ENCODE results near the gene TNRC18.
A peak's percentile ranks its signal among the peaks of the same experiment; 100 is the strongest.

The TNRC18 gene

DNA sequence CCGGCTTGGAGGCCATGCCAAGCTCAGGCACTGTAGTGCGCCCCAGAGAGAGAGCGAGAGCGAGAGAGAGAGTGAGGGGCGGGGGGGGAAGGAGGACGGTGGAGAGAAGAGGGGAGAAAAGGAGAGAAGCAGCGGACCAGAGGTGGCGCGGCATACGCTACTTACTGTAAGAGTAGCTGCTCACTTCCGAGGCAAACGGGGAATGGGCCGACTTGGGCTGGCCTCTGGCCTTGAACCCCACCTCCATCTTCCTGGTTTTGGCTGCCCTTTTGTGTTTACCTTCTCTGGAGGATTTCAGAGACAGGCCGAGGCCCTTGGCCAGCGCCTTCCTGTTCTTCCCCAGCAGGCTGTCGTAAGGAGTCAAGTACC lies 66.9 kb downstream of the TNRC18 start:
- Histone ChIP-seq H4K8ac (ENCODE audit: low read depth, low read length) (no peak overlapping the region), H3K27ac (ENCODE audit: low read depth, low read length) (no peak overlapping the region), H2BK5ac (ENCODE audit: low read length) (no peak overlapping the region), H2AK5ac (ENCODE audit: low read length) (no peak overlapping the region), H3K18ac (ENCODE audit: low read length) (no peak overlapping the region), H3K4me1 (ENCODE audit: control insufficient read depth, low read depth, low read length) (no peaks in the 10 kb centered on the region), H3K4ac (ENCODE audit: low read depth, low read length) (no peak overlapping the region), H3K36me3 (ENCODE audit: control insufficient read depth, insufficient read depth, low read length) (peaks cover 6% of the 10 kb centered on the region), H4K5ac (ENCODE audit: low read length) (no peak overlapping the region), H3K4me3 (ENCODE audit: low read length) (no peak overlapping the region), H2BK15ac (replicated peaks; ENCODE audit: low read depth) (no peak overlapping the region), H2BK120ac (ENCODE audit: low read depth, low read length) (no peak overlapping the region), H3K9ac (ENCODE audit: low read length) (no peak overlapping the region), H3K79me2 (ENCODE audit: control insufficient read depth, insufficient read depth, low read length) (no peaks in the 10 kb centered on the region), H3K56ac (ENCODE audit: low read length) (no peak overlapping the region), H3K79me1 (ENCODE audit: low read length) (peaks cover 10% of the 10 kb centered on the region), H3K27me3 (ENCODE audit: insufficient read depth, low read length, poor library complexity) (no peaks in the 10 kb centered on the region), H3K23ac (ENCODE audit: low read length) (no peak overlapping the region), H3K4me2 (ENCODE audit: low read length) (no peak overlapping the region)
- no CpG with 5 or more reads among the region's 16 CpGs for WGBS (ENCODE audit: extremely low coverage, insufficient coverage, low lambda C conversion rate)
- no peak for DNase-seq

DNA sequence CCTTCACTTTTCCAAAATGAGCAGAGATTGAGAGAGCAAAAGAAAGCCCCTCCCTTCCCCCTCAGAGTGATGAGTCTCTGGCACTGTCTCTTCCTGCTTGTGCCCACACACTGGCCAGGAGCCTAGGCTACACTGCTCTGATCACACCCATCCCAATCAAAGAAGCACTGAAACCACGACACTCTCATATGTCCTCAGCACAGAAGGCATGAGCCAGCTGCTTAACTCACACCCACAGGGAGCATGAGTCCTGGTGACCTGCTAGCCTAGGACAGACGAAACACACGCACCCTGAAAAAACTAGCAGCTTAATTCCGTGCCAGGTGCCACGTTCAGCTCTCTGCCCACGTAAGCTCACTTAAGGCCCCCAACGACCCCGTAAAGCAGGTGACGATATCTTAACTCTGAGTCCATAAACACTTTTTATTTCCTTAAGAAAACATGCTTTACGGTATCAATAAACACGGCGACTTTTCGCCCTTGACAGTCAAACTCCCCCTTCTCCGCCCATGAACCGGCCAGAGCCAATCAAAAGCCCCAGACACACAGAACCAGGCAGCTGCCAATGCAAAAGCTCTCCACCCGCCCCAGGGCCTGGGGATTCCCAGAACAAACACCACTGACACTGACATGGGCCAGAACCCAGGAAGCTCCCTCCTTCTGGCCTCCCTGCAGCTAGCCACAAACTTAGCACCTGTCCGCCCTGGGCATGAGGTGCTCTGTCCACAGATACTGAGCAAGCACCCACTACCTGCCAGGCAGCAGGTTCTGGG lies 69.0 kb downstream of the TNRC18 start:
- Histone ChIP-seq H3K4me1 (ENCODE audit: control insufficient read depth, low read depth, low read length) (peaks cover 3% of the 10 kb centered on the region), H3K79me1 (ENCODE audit: low read length) (peaks cover 10% of the 10 kb centered on the region), H3K4ac (ENCODE audit: low read depth, low read length) (no peak overlapping the region), H4K8ac (ENCODE audit: low read depth, low read length) (no peak overlapping the region), H2BK5ac (ENCODE audit: low read length) (no peak overlapping the region), H4K5ac (ENCODE audit: low read length) (no peak overlapping the region), H3K27me3 (ENCODE audit: insufficient read depth, low read length, poor library complexity) (peaks cover 6% of the 10 kb centered on the region), H3K23ac (ENCODE audit: low read length) (no peak overlapping the region), H3K9ac (ENCODE audit: low read length) (no peak overlapping the region), H2BK15ac (replicated peaks; ENCODE audit: low read depth) (no peak overlapping the region), H3K4me2 (ENCODE audit: low read length) (no peak overlapping the region), H3K79me2 (ENCODE audit: control insufficient read depth, insufficient read depth, low read length) (no peaks in the 10 kb centered on the region), H3K4me3 (ENCODE audit: low read length) (no peak overlapping the region), H2BK120ac (ENCODE audit: low read depth, low read length) (no peak overlapping the region), H3K27ac (ENCODE audit: low read depth, low read length) (no peak overlapping the region), H3K18ac (ENCODE audit: low read length) (no peak overlapping the region), H3K56ac (ENCODE audit: low read length) (no peak overlapping the region), H2AK5ac (ENCODE audit: low read length) (no peak overlapping the region), H3K36me3 (ENCODE audit: control insufficient read depth, insufficient read depth, low read length) (peaks cover 4% of the 10 kb centered on the region)
- WGBS (ENCODE audit: extremely low coverage, insufficient coverage, low lambda C conversion rate), result no CpG with 5 or more reads among the region's 17 CpGs
- DNase-seq, result peak; percentile 76

DNA sequence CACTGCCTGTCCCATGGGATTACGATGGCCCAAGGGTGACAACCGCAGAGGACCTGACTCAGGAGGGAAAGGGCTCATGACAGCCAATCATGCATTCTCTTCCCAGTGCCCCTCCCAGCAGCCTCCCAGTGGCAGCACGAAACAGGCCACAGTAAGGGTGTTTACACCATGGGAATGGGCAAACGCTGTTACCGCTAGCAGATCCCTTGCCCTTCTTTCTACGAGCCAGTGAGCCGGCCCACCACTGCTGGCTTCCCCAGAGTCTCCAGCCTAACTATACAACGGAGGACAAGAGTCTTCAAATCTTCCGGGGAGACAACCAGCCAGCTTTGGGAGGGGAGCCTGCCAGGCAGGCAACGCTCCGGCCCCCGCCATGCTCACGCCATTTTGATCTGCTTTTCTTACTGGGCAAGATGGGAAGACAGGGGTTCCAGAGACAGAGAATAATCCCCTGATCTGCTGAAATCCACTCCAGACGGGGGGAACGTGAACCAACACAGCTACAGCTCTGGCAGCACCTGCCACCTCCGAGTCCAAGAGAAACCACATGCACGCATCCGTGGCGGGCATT lies 71.1 kb downstream of the TNRC18 start:
- no peak for DNase-seq
- H3K18ac ChIP-seq (ENCODE audit: low read length), result no peak overlapping the region
- no peak overlapping the region for H2BK5ac ChIP-seq (ENCODE audit: low read length)
- peaks cover 9% of the 10 kb centered on the region for H3K27me3 ChIP-seq (ENCODE audit: insufficient read depth, low read length, poor library complexity)
- H3K4me3 ChIP-seq (ENCODE audit: low read length), result no peak overlapping the region
- no peak overlapping the region for H3K27ac ChIP-seq (ENCODE audit: low read depth, low read length)
- no peaks in the 10 kb centered on the region for H3K36me3 ChIP-seq (ENCODE audit: control insufficient read depth, insufficient read depth, low read length)
- H3K4ac ChIP-seq (ENCODE audit: low read depth, low read length), result no peak overlapping the region
- H3K4me2 ChIP-seq (ENCODE audit: low read length), result no peak overlapping the region
- no peak overlapping the region for H2BK120ac ChIP-seq (ENCODE audit: low read depth, low read length)
- H3K9ac ChIP-seq (ENCODE audit: low read length), result no peak overlapping the region
- H3K4me1 ChIP-seq (ENCODE audit: control insufficient read depth, low read depth, low read length), result peaks cover 5% of the 10 kb centered on the region
- H4K5ac ChIP-seq (ENCODE audit: low read length), result no peak overlapping the region
- no peak overlapping the region for H4K8ac ChIP-seq (ENCODE audit: low read depth, low read length)
- H2BK15ac ChIP-seq (replicated peaks; ENCODE audit: low read depth), result no peak overlapping the region
- H3K79me1 ChIP-seq (ENCODE audit: low read length), result peaks cover 10% of the 10 kb centered on the region
- no peaks in the 10 kb centered on the region for H3K79me2 ChIP-seq (ENCODE audit: control insufficient read depth, insufficient read depth, low read length)
- WGBS (ENCODE audit: extremely low coverage, insufficient coverage, low lambda C conversion rate), result no CpG with 5 or more reads among the region's 19 CpGs
- H3K56ac ChIP-seq (ENCODE audit: low read length), result no peak overlapping the region
- H2AK5ac ChIP-seq (ENCODE audit: low read length), result no peak overlapping the region
- H3K23ac ChIP-seq (ENCODE audit: low read length), result no peak overlapping the region

DNA sequence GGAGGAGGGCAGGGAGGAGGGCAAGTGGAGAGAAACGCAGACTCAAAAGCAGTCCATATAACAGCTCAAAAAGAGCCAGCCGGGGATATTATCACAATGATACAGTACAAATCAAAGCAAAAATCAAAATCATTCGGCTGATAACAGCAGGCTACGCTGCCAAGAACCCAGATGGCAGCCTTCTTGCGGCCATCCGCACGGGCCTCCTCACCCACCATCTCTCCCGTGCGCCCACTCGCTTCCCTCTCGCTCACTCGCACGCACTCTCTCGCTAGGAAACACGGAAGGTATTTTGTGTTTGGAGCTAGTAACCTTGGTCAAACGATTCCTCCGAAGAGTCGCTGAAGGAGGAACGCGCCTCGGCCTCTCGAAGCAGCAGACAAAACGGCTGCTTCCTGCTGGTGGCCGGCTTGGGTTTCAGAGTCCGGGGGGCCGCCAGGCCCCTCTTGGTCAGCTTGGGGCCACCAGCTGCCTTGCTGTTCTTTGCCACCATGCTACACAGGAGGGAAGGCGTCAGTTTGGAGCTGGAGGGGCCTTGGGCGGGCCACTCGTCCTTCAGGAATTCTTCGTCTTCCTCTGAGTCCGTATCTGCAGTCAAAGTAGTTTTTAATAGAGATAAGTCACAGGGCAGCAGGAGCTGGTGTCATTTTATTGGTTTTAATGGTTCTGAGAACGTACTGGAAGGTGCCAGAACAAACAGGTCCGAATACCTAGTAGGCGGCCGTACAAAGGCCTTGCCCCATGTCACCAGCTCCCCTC lies 71.9 kb downstream of the TNRC18 start:
- Histone ChIP-seq H2BK5ac (ENCODE audit: low read length) (no peak overlapping the region), H4K5ac (ENCODE audit: low read length) (no peak overlapping the region), H2BK15ac (replicated peaks; ENCODE audit: low read depth) (no peak overlapping the region), H3K27me3 (ENCODE audit: insufficient read depth, low read length, poor library complexity) (peaks cover 9% of the 10 kb centered on the region), H2AK5ac (ENCODE audit: low read length) (no peak overlapping the region), H4K8ac (ENCODE audit: low read depth, low read length) (no peak overlapping the region), H3K36me3 (ENCODE audit: control insufficient read depth, insufficient read depth, low read length) (no peaks in the 10 kb centered on the region), H3K79me2 (ENCODE audit: control insufficient read depth, insufficient read depth, low read length) (no peaks in the 10 kb centered on the region), H3K23ac (ENCODE audit: low read length) (no peak overlapping the region), H3K4me3 (ENCODE audit: low read length) (no peak overlapping the region), H3K18ac (ENCODE audit: low read length) (no peak overlapping the region), H3K56ac (ENCODE audit: low read length) (no peak overlapping the region), H3K4me2 (ENCODE audit: low read length) (no peak overlapping the region), H3K79me1 (ENCODE audit: low read length) (peaks cover 10% of the 10 kb centered on the region), H3K27ac (ENCODE audit: low read depth, low read length) (no peak overlapping the region), H3K9ac (ENCODE audit: low read length) (peak overlapping the region; percentile 45), H3K4me1 (ENCODE audit: control insufficient read depth, low read depth, low read length) (peaks cover 5% of the 10 kb centered on the region), H3K4ac (ENCODE audit: low read depth, low read length) (no peak overlapping the region), H2BK120ac (ENCODE audit: low read depth, low read length) (no peak overlapping the region)
- no CpG with 5 or more reads among the region's 35 CpGs for WGBS (ENCODE audit: extremely low coverage, insufficient coverage, low lambda C conversion rate)
- no peak for DNase-seq

DNA sequence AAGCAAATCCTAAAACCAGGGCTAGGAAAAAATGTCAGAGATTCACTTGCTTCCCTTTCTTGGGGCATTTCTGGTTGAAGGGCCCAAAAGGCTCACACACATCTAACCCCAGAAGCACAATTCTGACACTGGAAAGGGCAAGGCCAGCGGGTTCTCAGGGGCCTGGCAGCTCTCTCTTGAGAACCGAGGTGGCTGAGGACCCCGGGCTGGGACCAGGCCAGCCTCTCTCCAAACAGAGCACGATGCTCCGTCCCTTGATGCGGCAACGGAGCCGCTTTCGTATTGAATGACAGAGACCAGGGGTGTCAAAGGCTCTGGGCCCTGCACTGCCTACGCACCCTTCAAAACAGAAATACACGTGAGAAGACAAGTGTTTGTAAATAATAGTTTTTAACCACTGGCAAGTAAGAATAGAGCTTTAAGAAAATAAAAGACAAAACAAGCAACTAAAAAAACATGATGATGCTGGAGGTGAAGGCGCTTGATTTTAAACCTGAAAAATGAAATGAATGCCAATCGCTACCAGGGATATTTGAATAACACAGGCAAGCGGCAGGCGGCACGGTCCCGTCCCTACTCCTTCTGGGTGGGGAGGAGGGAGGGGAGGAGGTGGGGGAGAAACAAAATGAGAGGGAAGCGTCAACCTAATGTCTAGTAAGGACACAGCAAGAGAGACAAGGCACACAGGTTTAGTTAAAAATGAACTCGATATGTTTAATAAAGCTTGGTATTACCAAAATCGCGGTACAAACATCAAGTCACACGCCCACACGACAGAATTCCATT lies 72.8 kb downstream of the TNRC18 start:
- Histone ChIP-seq H3K79me2 (ENCODE audit: control insufficient read depth, insufficient read depth, low read length) (no peaks in the 10 kb centered on the region), H2BK120ac (ENCODE audit: low read depth, low read length) (no peak overlapping the region), H2BK5ac (ENCODE audit: low read length) (no peak overlapping the region), H3K79me1 (ENCODE audit: low read length) (peaks cover 10% of the 10 kb centered on the region), H3K27me3 (ENCODE audit: insufficient read depth, low read length, poor library complexity) (peaks cover 9% of the 10 kb centered on the region), H3K36me3 (ENCODE audit: control insufficient read depth, insufficient read depth, low read length) (no peaks in the 10 kb centered on the region), H3K4me3 (ENCODE audit: low read length) (no peak overlapping the region), H3K4me2 (ENCODE audit: low read length) (no peak overlapping the region), H3K9ac (ENCODE audit: low read length) (no peak overlapping the region), H3K18ac (ENCODE audit: low read length) (no peak overlapping the region), H4K5ac (ENCODE audit: low read length) (no peak overlapping the region), H3K4ac (ENCODE audit: low read depth, low read length) (no peak overlapping the region), H3K27ac (ENCODE audit: low read depth, low read length) (no peak overlapping the region), H2BK15ac (replicated peaks; ENCODE audit: low read depth) (no peak overlapping the region), H2AK5ac (ENCODE audit: low read length) (no peak overlapping the region), H4K8ac (ENCODE audit: low read depth, low read length) (no peak overlapping the region), H3K23ac (ENCODE audit: low read length) (no peak overlapping the region), H3K56ac (ENCODE audit: low read length) (no peak overlapping the region), H3K4me1 (ENCODE audit: control insufficient read depth, low read depth, low read length) (peaks cover 5% of the 10 kb centered on the region)
- DNase-seq, result no peak
- no CpG with 5 or more reads among the region's 23 CpGs for WGBS (ENCODE audit: extremely low coverage, insufficient coverage, low lambda C conversion rate)
